K562 (cell line): ENCODE results near the gene DNASE1L3. TPM values are rescaled to one million over a fixed set of nuclear protein-coding genes. Genes with fewer than 3 reads are reported as not detected.

Source experiments
- ATAC-seq: fragments of 200-7000 bp; cut with Tn5 transposase; 3 replicates; pipeline ENCODE4 v1.9.1; 2020; ENCODE audit warnings: moderate library complexity
- BruUV-seq: library from RNA; stranded (reverse); fragments of 400-500 nt; replicated peaks from 2 replicates; lab custom pipeline; 2021; lab: Mats Ljungman, UMichigan
- CTCF ChIA-PET: fragments of 300-600 bp; formaldehyde crosslinking; extraction: SDS; loops from one replicate; lab custom pipeline; 2021; ENCODE audit warnings: low intra/inter-chr PET ratio; lab: Yijun Ruan, JAX
- POLR2A ChIA-PET: fragments of 300-600, 350-650 bp; sonication (Branson Sonifier 250); formaldehyde crosslinking; extraction: SDS; loops from one replicate; lab custom pipeline; 2021; ENCODE audit warnings: antibody characterized with exemption, inconsistent platforms; lab: Yijun Ruan, JAX
- DNase-seq, 4 experiments: peaks; one replicate each; pipeline versions ENCODE4 v3.0.0 to v3.0.0-alpha.2; 2011 to 2018; ENCODE audit warnings: low spot score in 3 of 4, mixed read lengths in 3 of 4; ENCODE audit errors: extremely low read depth in 1 of 4
- FAIRE-seq: peaks from 2 replicates; lab custom pipeline; 2011; peaks lifted over from hg19 to GRCh38; lab: Jason Lieb, UNC
- H2AFZ ChIP-seq: 2 replicates; pipeline ENCODE4 v1.6.0; 2011; ENCODE audit warnings: low read depth, low read length, control low read depth, inconsistent platforms
- H3K27ac ChIP-seq: fragments of 200-600 bp; 3 replicates; pipeline ENCODE4 v1.8.0; 2011; ENCODE audit warnings: low read depth, mild to moderate bottlenecking, control low read depth, inconsistent platforms, low read length, moderate library complexity, mixed read lengths; ENCODE audit errors: extremely low read depth
- H3K27me3 ChIP-seq, 2 experiments: fragments of 300-600 bp in 1 of 2; 2 replicates in 1 of 2; 3 replicates in 1 of 2; pipeline versions ENCODE4 v1.6.0 to v1.8.0; 2011; ENCODE audit warnings: inconsistent platforms in 2 of 2, low read length in 2 of 2, mild to moderate bottlenecking in 1 of 2, mixed read lengths in 1 of 2, moderate library complexity in 1 of 2; ENCODE audit not compliant: control insufficient read depth in 2 of 2, insufficient read depth in 2 of 2
- H3K36me3 ChIP-seq: fragments of 300-600 bp; 3 replicates; pipeline ENCODE4 v1.8.0; 2011; ENCODE audit warnings: mild to moderate bottlenecking, low read length, inconsistent platforms; ENCODE audit not compliant: control insufficient read depth, insufficient read depth
- H3K4me1 ChIP-seq, 2 experiments: fragments of 200-600 bp in 1 of 2; replicated peaks in 1 of 2; 2 replicates in 1 of 2; 3 replicates in 1 of 2; pipeline versions ENCODE4 v1.5.1 to v1.8.0; 2011; ENCODE audit warnings: inconsistent platforms in 2 of 2, low read length in 2 of 2, mild to moderate bottlenecking in 1 of 2, mixed read lengths in 1 of 2, moderate library complexity in 1 of 2; ENCODE audit not compliant: control insufficient read depth in 2 of 2, insufficient read depth in 2 of 2
- H3K4me2 ChIP-seq: 2 replicates; pipeline ENCODE4 v1.6.1; 2011; ENCODE audit warnings: low read length, control low read depth, inconsistent platforms, mixed read lengths; ENCODE audit not compliant: insufficient read depth
- H3K4me3 ChIP-seq: fragments of 200-600 bp; sonication (generic), shearing (Covaris generic); 2 replicates; pipeline ENCODE4 v1.5.1; 2016; ENCODE audit warnings: control low read depth, inconsistent platforms
- H3K79me2 ChIP-seq: fragments of 200-600 bp; 3 replicates; pipeline ENCODE4 v1.8.0; 2011; ENCODE audit warnings: low read length, inconsistent platforms; ENCODE audit not compliant: control insufficient read depth, insufficient read depth
- H3K9ac ChIP-seq, 2 experiments: 2 replicates each; pipeline versions ENCODE4 v1.6.0 to v1.6.1; 2011; ENCODE audit warnings: low read depth in 2 of 2, low read length in 2 of 2, control low read depth in 1 of 2, inconsistent platforms in 1 of 2, mild to moderate bottlenecking in 1 of 2, mixed read lengths in 1 of 2; ENCODE audit not compliant: insufficient read depth in 1 of 2
- H3K9me1 ChIP-seq: one replicate; pipeline ENCODE4 v1.6.0; 2011; ENCODE audit warnings: inconsistent platforms, mild to moderate bottlenecking, low read length, moderate library complexity; ENCODE audit not compliant: control insufficient read depth, insufficient read depth
- H3K9me3 ChIP-seq: replicated peaks from 2 replicates; pipeline ENCODE4 v1.5.1; 2011; ENCODE audit warnings: low read depth, low read length, inconsistent platforms; ENCODE audit not compliant: control insufficient read depth, insufficient read depth
- H4K20me1 ChIP-seq: replicated peaks from 2 replicates; pipeline ENCODE4 v1.6.1; 2011; ENCODE audit warnings: low read length, inconsistent platforms, mixed read lengths; ENCODE audit not compliant: control insufficient read depth, insufficient read depth
- CHAMP1 ChIP-seq: fragments of 450-650 bp; IDR thresholded peaks from 2 replicates; pipeline ENCODE4 v1.6.1; 2016; ENCODE audit warnings: mild to moderate bottlenecking
- HDAC3 ChIP-seq: fragments of 450-650 bp; IDR thresholded peaks from 2 replicates; pipeline ENCODE4 v1.6.1; 2018; ENCODE audit warnings: borderline replicate concordance, mild to moderate bottlenecking, moderate library complexity; ENCODE audit not compliant: partially characterized antibody
- SIN3B ChIP-seq: fragments of 450-650 bp; IDR thresholded peaks from 2 replicates; pipeline ENCODE4 v1.6.1; 2017; ENCODE audit warnings: low read depth, mild to moderate bottlenecking, moderate library complexity
- WGBS: fragments of 100-300 bp; shearing (Covaris generic); methylation state at CpG from one replicate; pipeline ENCODE4 v1.1.6; 2016; ENCODE audit warnings: low coverage, mixed read lengths; ENCODE audit not compliant: insufficient coverage; ENCODE audit errors: missing lambda C conversion rate; 5-methylcytosine and 5-hydroxymethylcytosine counted together
- in situ Hi-C: fragments of 300-500 bp; cut with MboI; formaldehyde crosslinking; loops from 4 replicates; pipeline ENCODE4 v1.15.0; 2018; ENCODE audit warnings: inconsistent platforms, mixed read lengths
- intact Hi-C: fragments of 100-400 bp; cut with micrococcal nuclease; formaldehyde crosslinking; loops from 2 replicates; pipeline ENCODE4 v1.14.2; 2022
- polyA plus RNA-seq, 8 experiments: library from polyadenylated mRNA; depleted of rRNA in 4 of 8; stranded (reverse) in 5 of 8; unstranded in 3 of 8; fragments of >200 nt; fragmentation: Nextera tagmentation in 2 of 8; fragmentation: Illumina TruSeq in 1 of 8; extraction: Ambion mirVana in 2 of 8; extraction: Trizol in 1 of 8; gene quantifications; 2 replicates each; pipeline versions ENCODE4 v1.2.1 to v1.2.3, GENCODE V29; 2011 to 2014; ENCODE audit warnings: inconsistent platforms in 1 of 8, missing spikeins in 1 of 8
- total RNA-seq, 7 experiments: library from RNA; depleted of rRNA in 6 of 7; stranded (reverse); fragments of >200 nt in 6 of 7; fragmentation: Illumina TruSeq in 2 of 7; extraction: Trizol in 2 of 7; gene quantifications; 2 replicates each; pipeline versions ENCODE4 v1.2.1 to v1.2.3, GENCODE V29; 2011 to 2021; ENCODE audit warnings: low replicate concordance in 1 of 7

Gene DNASE1L3
- total and polyA plus RNA-seq, 9 of the 15 experiments (the other 6 are each of a cell fraction or from before 2014, with no cell fraction given), result 0.06 TPM; not detected in 8

GRCh38 chr3:58150810-58151199, 60.0 kb downstream of the DNASE1L3 start:
- H4K20me1 ChIP-seq, result no peaks in the 10 kb centered on the region
- 82% methylated on average over 13 of the region's 13 CpGs for WGBS
- DNase-seq, result no peak
- no peak for ATAC-seq
- ChIA-PET CTCF (interaction anchor here (0.6 kb wide), 1 partner anchor 179 kb away, joined by 4 read pairs; no protein-coding TSS in a partner anchor), POLR2A (no interaction called here)
- H3K4me3 ChIP-seq, result no peak overlapping the region
- H3K27me3 ChIP-seq, result no peaks in the 10 kb centered on the region
- no peaks in the 10 kb centered on the region for H3K9me3 ChIP-seq
- in situ Hi-C loops (loop anchor here (25.0 kb wide), 1 partner anchor 139 kb away; the partner anchor contains the start of gene FLNB), intact Hi-C loops (no loop called here)
- H3K4me2 ChIP-seq, result no peak overlapping the region
- no peaks in the 10 kb centered on the region for H3K4me1 ChIP-seq
- no peak for FAIRE-seq
- no peak overlapping the region for H2AFZ ChIP-seq
- H3K27ac ChIP-seq, result no peak overlapping the region
- no peaks in the 10 kb centered on the region for H3K79me2 ChIP-seq
- H3K9me1 ChIP-seq, result no peaks in the 10 kb centered on the region
- no TSS peak for BruUV-seq
- H3K36me3 ChIP-seq, result peaks cover 77% of the 10 kb centered on the region; the same call in 2 of the 3 replicates
- H3K9ac ChIP-seq, result no peak overlapping the region
- TF ChIP-seq HDAC3 (no peak), CHAMP1 (no peak), SIN3B (no peak)
